B cell (primary cell): ENCODE results near the gene NHS. TPM values are rescaled to one million over a fixed set of nuclear protein-coding genes. Genes with fewer than 3 reads are reported as not detected.

Experiments used
- ATAC-seq: fragments of 200-7000 bp; cut with Tn5 transposase; one replicate; pipeline ENCODE4 v1.10.0; 2021; ENCODE audit warnings: low read depth, mild to moderate bottlenecking, moderate number of reproducible peaks, moderate library complexity
- CTCF ChIA-PET: fragments of 350-600 bp; sonication (Branson Sonifier 250); formaldehyde crosslinking; loops from one replicate; lab custom pipeline; 2021; ENCODE audit warnings: antibody characterized with exemption, inconsistent platforms; lab: Charles Lee
- POLR2A ChIA-PET: fragments of 350-600 bp; sonication (Branson Sonifier 250); formaldehyde crosslinking; loops from one replicate; lab custom pipeline; 2021; ENCODE audit warnings: antibody characterized with exemption; lab: Charles Lee
- DNase-seq: peaks from one replicate; pipeline ENCODE4 v3.0.0; 2013
- H2AFZ ChIP-seq: 2 replicates; pipeline ENCODE4 v1.6.1; 2012; ENCODE audit warnings: mild to moderate bottlenecking, low read depth, low read length; ENCODE audit not compliant: insufficient read depth, poor library complexity, severe bottlenecking
- H3K27ac ChIP-seq, 2 donors: 1 replicate in 1 of 2; 2 replicates in 1 of 2; pipeline ENCODE4 v1.5.1; 2012 to 2013; ENCODE audit warnings: low read length in 2 of 2, mild to moderate bottlenecking in 2 of 2, moderate library complexity in 1 of 2
- H3K27me3 ChIP-seq, 4 experiments: fragments of 200-600 bp in 1 of 4; sonication (generic) in 1 of 4; replicated peaks in 1 of 4; 1 replicate in 2 of 4; 2 replicates in 2 of 4; pipeline versions ENCODE4 v1.6.1 to v1.7.0; 2013 to 2016; ENCODE audit warnings: low read length in 3 of 4, mild to moderate bottlenecking in 2 of 4, mixed read lengths in 1 of 4, moderate library complexity in 1 of 4; ENCODE audit not compliant: insufficient read depth in 4 of 4, control insufficient read depth in 3 of 4; ENCODE audit errors: control extremely low read depth in 1 of 4
- H3K36me3 ChIP-seq, 2 experiments: replicated peaks in 1 of 2; 1 replicate in 1 of 2; 2 replicates in 1 of 2; pipeline versions ENCODE4 v1.6.1 to v1.7.1; 2013; ENCODE audit warnings: low read length in 1 of 2; ENCODE audit not compliant: insufficient read depth in 2 of 2, control insufficient read depth in 1 of 2; ENCODE audit errors: control extremely low read depth in 1 of 2, extremely low read depth in 1 of 2
- H3K4me1 ChIP-seq, 2 donors: fragments of 200-600 bp in 1 of 2; sonication (generic) in 1 of 2; 1 replicate in 1 of 2; 2 replicates in 1 of 2; pipeline versions ENCODE4 v1.5.1 to v1.6.1; 2013 to 2017; ENCODE audit warnings: low read length in 2 of 2; ENCODE audit not compliant: control insufficient read depth in 2 of 2, insufficient read depth in 2 of 2
- H3K4me2 ChIP-seq: replicated peaks from 2 replicates; pipeline ENCODE3; 2012; ENCODE audit warnings: mild to moderate bottlenecking, low read depth, low read length; ENCODE audit not compliant: poor library complexity, severe bottlenecking
- H3K4me3 ChIP-seq, 5 experiments: fragments of 200-600 bp in 1 of 5; sonication (generic) in 1 of 5; 1 replicate in 3 of 5; 2 replicates in 2 of 5; pipeline versions ENCODE4 v1.5.1 to v1.7.0; 2011 to 2016; ENCODE audit warnings: low read length in 4 of 5, mild to moderate bottlenecking in 4 of 5, low read depth in 2 of 5, control low read depth in 1 of 5, moderate library complexity in 1 of 5; ENCODE audit not compliant: insufficient read depth in 1 of 5; ENCODE audit errors: control extremely low read depth in 1 of 5, extremely low read depth in 1 of 5
- H3K79me2 ChIP-seq: fragments of 200-600 bp; sonication (generic); one replicate; pipeline ENCODE4 v1.6.0; 2016; ENCODE audit warnings: low read length; ENCODE audit not compliant: control insufficient read depth, insufficient read depth
- H3K9ac ChIP-seq: fragments of 200-600 bp; sonication (generic); 2 replicates; pipeline ENCODE4 v1.6.1; 2017; ENCODE audit warnings: mild to moderate bottlenecking, low read length, moderate library complexity
- H3K9me3 ChIP-seq, 3 donors: one replicate each; pipeline versions ENCODE4 v1.6.1 to v1.7.1; 2013; ENCODE audit warnings: low read length in 2 of 3; ENCODE audit not compliant: control insufficient read depth in 2 of 3, insufficient read depth in 1 of 3; ENCODE audit errors: control extremely low read depth in 1 of 3
- H4K20me1 ChIP-seq: 2 replicates; pipeline ENCODE4 v1.6.0; 2012; ENCODE audit warnings: mild to moderate bottlenecking, low read length; ENCODE audit not compliant: insufficient read depth, control insufficient read depth, poor library complexity, severe bottlenecking
- H3K27ac Mint-ChIP-seq: one replicate; pipeline ENCODE4 v1.8.0; 2021; ENCODE audit warnings: mixed read lengths
- H3K27me3 Mint-ChIP-seq: one replicate; pipeline ENCODE4 v1.8.0; 2021; ENCODE audit warnings: mixed read lengths
- H3K4me1 Mint-ChIP-seq: one replicate; pipeline ENCODE4 v1.8.0; 2021; ENCODE audit warnings: mixed read lengths
- H3K4me3 Mint-ChIP-seq: one replicate; pipeline ENCODE4 v1.8.0; 2021; ENCODE audit warnings: mixed read lengths
- H3K9me3 Mint-ChIP-seq: one replicate; pipeline ENCODE4 v1.8.0; 2022; ENCODE audit warnings: mixed read lengths; ENCODE audit not compliant: insufficient read depth
- CTCF ChIP-seq: fragments of 200-600 bp; IDR thresholded peaks from one replicate; pipeline ENCODE4 v1.8.0; 2022; ENCODE audit warnings: antibody characterized with exemption, mild to moderate bottlenecking
- EZH2 ChIP-seq: IDR thresholded peaks from 2 replicates; pipeline ENCODE4 v1.6.1; 2012; ENCODE audit warnings: borderline replicate concordance, low read depth, mild to moderate bottlenecking, moderate library complexity, low read length; ENCODE audit not compliant: insufficient read depth, poor library complexity, severe bottlenecking
- WGBS: methylation state at CpG from one replicate; pipeline ENCODE4 v1.1.5; 2013; ENCODE audit warnings: missing lambda C conversion rate; ENCODE audit not compliant: insufficient coverage; 5-methylcytosine and 5-hydroxymethylcytosine counted together
- intact Hi-C: fragments of 100-400 bp; cut with micrococcal nuclease; formaldehyde crosslinking; loops from one replicate; pipeline ENCODE4 v1.10.0; 2022
- polyA plus RNA-seq: library from polyadenylated mRNA; depleted of rRNA; stranded (reverse); fragments of >200 nt; gene quantifications from 2 replicates; pipeline ENCODE4 v1.2.3, GENCODE V29; 2012
- total RNA-seq, 2 donors: library from RNA; stranded (reverse); fragments of 120-200 nt in 1 of 2; gene quantifications; 1 replicate in 1 of 2; 2 replicates in 1 of 2; pipeline versions ENCODE4 v1.2.3 to v1.2.4, GENCODE V29; 2013 to 2022

NHS gene
- total and polyA plus RNA-seq, 2 donors (not counting 1 experiment from before 2014, with no cell fraction given), result not detected

DNA sequence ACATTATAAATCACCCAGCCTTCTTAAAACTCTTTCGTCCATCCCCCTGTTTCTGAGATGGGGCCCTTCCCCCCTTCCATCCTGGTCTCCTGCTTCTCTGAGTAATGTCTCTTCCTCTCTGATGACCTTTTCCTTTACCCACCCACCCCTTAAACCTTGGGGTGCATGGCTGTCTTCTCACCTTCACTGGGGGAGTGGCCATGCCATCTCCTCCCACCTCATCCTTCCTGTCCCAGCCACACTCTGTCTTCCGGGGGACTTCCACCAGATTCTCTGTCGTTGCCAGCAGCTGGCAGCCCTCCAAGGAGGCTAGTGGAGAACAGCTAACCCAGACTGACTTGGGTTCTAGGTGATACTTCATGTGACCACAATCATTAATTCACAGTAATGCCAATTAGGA, 279.1 kb downstream of the NHS start:
- WGBS, result no CpG with 5 or more reads among the region's 3 CpGs
- no peaks in the 10 kb centered on the region for H3K4me1 ChIP-seq
- peaks cover 0 to 7% (median 0%) of the 10 kb centered on the region in 4 experiments for H3K27me3 ChIP-seq
- intact Hi-C loops, result no loop called here
- DNase-seq, result no peak
- H3K4me3 Mint-ChIP-seq, result no peak overlapping the region
- H3K4me2 ChIP-seq, result no peak overlapping the region
- H3K4me1 Mint-ChIP-seq, result no peaks in the 10 kb centered on the region
- H4K20me1 ChIP-seq, result no peaks in the 10 kb centered on the region
- no peak overlapping the region for H3K27ac ChIP-seq
- CTCF ChIA-PET, result no interaction called here
- H3K27me3 Mint-ChIP-seq, result peaks cover 17% of the 10 kb centered on the region
- no peaks in the 10 kb centered on the region for H3K36me3 ChIP-seq
- POLR2A ChIA-PET, result no interaction called here
- no peak overlapping the region for H2AFZ ChIP-seq
- H3K9me3 ChIP-seq, result no peaks in the 10 kb centered on the region
- H3K4me3 ChIP-seq, result no peak overlapping the region
- no peaks in the 10 kb centered on the region for H3K79me2 ChIP-seq
- ATAC-seq, result no peak
- TF ChIP-seq CTCF (no peak), EZH2 (no peak)
- H3K27ac Mint-ChIP-seq, result no peak overlapping the region
- no peaks in the 10 kb centered on the region for H3K9me3 Mint-ChIP-seq
- H3K9ac ChIP-seq, result no peak overlapping the region

GRCh38 chrX:17655211-17656034, 280.4 kb downstream of the NHS start:
- Histone ChIP-seq H3K4me3 (no peak overlapping the region), H3K4me1 (no peaks in the 10 kb centered on the region), H3K4me2 (no peak overlapping the region), H3K9me3 (no peaks in the 10 kb centered on the region), H3K27me3 (peaks cover 0 to 7% (median 0%) of the 10 kb centered on the region in 4 experiments), H3K36me3 (no peaks in the 10 kb centered on the region), H3K27ac (no peak overlapping the region), H2AFZ (no peak overlapping the region), H3K9ac (no peak overlapping the region), H3K79me2 (no peaks in the 10 kb centered on the region), H4K20me1 (no peaks in the 10 kb centered on the region)
- no peak overlapping the region for H3K27ac Mint-ChIP-seq
- ATAC-seq, result no peak
- DNase-seq, result no peak
- peaks cover 17% of the 10 kb centered on the region for H3K27me3 Mint-ChIP-seq
- CTCF ChIA-PET, result no interaction called here
- no peaks in the 10 kb centered on the region for H3K4me1 Mint-ChIP-seq
- H3K4me3 Mint-ChIP-seq, result no peak overlapping the region
- WGBS, result 3% methylated on average over 30 of the region's 48 CpGs
- POLR2A ChIA-PET, result no interaction called here
- intact Hi-C loops, result no loop called here
- H3K9me3 Mint-ChIP-seq, result no peaks in the 10 kb centered on the region
- TF ChIP-seq CTCF, result no peak
- no peak for TF ChIP-seq EZH2
